NCI-H345 treated with DMSO at 0.1 percent for 48 hours (cell line): ENCODE measurements around the gene DCUN1D2.
"Not testable (repeated sequence)": the region's sequence is repeated elsewhere in the genome, so short reads cannot be mapped to it uniquely, and the experiment has no call there.

Source experiments
- DNase-seq: peaks from one replicate; lab custom pipeline; 2025; ENCODE audit not compliant: unreplicated experiment; lab: John Stamatoyannopoulos, UW

DCUN1D2 gene

GRCh38 chr13:113468029-113468428 lies 22.5 kb downstream of the DCUN1D2 start:
- DNase-seq: no peak

- no peak for DNase-seq
Observed at GRCh38 chr13:113466383-113466782, 24.1 kb downstream of the DCUN1D2 start.

DNA sequence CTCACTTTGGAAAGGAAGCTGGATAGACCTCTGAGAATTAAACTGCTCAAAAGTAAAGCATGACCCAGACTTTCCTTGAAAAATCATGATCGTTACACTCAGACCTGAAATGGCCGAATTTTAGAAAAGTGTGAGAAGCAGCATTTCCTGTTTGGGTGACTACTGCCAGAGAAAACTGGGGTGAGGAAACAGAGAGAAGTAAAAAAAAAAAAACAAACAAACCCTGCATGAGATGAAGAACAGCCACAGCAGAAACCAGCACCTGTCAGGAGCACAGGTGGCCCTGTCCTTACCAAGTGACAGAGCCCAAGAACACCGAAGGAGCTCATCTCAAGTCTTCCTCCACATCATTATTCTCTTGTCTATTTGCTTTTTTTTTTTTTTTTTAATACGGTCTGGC lies 25.2 kb downstream of the DCUN1D2 start:
- DNase-seq: no peak

- DNase-seq: no peak
Observed at GRCh38 chr13:113464476-113464875, 26.0 kb downstream of the DCUN1D2 start.

DNA sequence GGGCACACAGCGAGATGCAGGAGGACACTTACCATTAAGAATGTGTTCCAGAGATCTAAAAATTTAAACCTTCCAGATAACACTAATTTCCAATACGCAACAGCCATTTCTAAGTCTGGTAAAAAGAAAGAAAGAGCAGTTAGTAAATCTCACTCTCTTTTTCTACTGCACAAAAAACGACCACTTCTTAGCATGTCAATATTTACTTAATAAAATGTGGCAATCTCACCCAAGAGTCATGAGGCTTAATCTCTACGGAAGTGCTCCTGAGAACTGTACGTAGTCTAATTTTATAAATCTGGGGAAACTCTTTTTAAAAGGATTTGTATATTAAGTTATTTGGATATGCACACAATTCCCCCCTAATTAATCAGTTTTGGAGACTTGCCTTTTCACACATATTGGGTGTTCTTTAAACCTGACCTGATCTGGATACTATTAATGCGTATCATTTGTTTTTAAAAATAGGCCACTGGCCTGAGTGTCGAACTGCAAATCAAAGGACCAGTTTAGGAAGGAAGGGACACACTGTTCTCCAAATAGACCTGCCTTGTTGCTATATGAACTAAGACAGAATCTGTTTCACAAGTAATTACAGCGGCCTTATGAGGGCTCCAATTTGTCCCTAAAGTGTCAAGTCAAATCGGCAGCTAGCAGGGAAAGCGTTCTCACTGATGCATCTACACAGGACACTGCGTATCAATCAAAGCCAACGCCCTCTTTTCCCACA lies 29.3 kb downstream of the DCUN1D2 start:
- no peak for DNase-seq

GRCh38 chr13:113460599-113460998 lies 29.9 kb downstream of the DCUN1D2 start:
- DNase-seq: no peak

GRCh38 chr13:113460064-113460555 lies 30.4 kb downstream of the DCUN1D2 start:
- no peak for DNase-seq

DNA sequence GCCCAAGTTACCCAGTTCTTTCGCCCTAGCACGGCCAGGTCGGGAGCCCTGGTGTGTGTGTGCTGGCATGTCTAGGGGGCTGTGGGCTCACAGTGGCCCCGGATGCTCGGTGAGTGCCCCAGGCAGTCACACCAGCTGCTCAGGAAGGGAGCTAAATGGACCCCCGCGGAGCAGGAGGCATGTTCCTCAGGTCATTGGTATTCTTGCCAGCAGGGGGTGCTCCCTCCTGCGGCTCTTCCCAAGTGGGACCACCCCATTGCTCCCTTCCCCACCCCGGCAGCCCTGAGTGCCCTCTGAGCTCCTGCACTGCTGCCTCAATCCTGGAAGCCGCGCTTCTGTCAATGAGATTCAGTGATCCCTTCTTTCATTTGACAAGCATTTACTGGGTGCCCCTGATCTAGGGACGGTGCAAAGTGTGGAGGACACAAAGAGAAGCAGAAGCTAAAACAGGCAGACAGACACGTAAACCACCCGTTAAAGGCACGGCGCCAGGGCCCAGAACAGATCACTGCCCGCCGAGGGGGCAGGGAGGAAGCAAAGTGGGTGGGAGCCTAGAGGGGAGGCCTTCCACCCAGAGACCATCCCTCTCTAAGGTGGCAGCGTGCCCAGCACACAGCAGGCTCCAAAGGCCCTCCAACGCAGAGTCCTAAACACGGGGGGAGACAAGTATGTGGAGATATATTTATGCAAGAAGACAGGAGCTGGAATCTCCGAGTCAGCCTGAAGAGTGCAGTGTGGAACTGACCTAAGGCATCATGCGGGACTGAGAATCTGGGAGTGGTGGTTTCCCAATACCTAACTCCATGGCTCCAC lies 32.1 kb downstream of the DCUN1D2 start:
- peak; percentile 34 for DNase-seq

GRCh38 chr13:113457510-113457909 lies 33.0 kb downstream of the DCUN1D2 start:
- no peak for DNase-seq

DNA sequence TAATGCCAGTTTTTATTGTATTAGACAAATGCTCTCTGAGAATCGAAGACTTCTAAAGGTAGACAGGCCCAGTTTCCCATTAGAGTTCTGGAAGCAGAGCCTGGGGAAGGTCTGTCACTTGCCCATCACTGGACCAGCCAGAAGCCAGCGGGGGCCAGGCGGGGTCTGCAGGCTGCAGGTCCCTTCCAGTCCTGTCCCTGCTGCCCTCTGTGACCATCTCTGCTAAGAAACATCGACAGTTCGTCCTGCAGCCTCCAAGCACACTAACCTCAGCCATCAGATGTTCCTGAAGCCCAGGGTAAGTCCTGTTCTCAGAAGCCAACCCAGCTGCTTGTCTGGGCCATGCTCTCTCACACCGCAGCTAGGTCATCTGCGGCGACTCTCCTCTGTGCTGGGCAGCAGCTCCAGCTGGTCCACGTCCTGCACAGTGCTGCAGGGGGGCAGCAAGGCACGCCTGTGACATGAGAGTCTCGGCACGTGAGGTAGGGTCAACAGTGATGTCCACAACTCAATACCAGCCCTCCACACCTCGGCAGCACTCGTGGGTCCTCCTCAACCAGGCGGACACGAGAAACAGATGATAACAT lies 34.3 kb downstream of the DCUN1D2 start:
- no peak for DNase-seq

DNA sequence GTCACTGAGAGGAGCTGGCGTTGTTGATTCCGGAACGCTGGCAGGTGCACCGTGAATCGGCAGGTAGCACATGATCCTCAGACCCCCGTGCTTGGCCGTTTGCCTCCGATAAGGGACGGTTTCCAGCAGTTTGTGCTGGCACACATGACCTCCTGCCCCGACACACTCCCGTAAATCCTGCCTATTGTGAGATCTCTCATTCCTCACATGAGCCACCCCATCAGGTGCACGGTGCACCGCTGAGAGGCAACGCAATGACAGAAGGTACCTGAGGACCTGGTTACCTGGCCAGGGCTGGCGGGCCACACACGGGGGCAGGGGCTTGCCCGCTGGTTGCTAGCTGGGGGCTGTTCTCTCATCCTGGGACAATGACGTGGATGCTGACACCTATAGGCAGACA lies 35.1 kb downstream of the DCUN1D2 start:
- no peak for DNase-seq

DNA sequence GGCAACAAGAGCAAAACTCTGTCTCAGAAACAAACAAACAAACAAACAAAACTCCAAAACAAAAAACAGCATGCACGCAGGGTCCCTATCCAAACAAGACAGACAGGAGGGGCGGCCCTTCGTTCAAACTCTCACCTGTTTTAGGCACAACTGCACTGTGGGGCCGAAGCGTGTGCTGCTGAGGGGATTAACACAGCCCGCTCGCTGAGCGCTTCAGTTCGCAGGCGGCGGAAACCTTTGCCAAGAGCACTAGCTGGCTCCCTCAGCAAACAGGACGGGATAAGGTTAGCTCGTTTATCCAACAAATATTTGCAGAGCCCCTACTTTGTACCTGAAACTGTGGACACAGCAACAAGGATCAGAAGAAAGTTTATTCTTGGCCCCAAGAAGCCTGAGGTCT lies 35.6 kb downstream of the DCUN1D2 start:
- DNase-seq: no peak

DNA sequence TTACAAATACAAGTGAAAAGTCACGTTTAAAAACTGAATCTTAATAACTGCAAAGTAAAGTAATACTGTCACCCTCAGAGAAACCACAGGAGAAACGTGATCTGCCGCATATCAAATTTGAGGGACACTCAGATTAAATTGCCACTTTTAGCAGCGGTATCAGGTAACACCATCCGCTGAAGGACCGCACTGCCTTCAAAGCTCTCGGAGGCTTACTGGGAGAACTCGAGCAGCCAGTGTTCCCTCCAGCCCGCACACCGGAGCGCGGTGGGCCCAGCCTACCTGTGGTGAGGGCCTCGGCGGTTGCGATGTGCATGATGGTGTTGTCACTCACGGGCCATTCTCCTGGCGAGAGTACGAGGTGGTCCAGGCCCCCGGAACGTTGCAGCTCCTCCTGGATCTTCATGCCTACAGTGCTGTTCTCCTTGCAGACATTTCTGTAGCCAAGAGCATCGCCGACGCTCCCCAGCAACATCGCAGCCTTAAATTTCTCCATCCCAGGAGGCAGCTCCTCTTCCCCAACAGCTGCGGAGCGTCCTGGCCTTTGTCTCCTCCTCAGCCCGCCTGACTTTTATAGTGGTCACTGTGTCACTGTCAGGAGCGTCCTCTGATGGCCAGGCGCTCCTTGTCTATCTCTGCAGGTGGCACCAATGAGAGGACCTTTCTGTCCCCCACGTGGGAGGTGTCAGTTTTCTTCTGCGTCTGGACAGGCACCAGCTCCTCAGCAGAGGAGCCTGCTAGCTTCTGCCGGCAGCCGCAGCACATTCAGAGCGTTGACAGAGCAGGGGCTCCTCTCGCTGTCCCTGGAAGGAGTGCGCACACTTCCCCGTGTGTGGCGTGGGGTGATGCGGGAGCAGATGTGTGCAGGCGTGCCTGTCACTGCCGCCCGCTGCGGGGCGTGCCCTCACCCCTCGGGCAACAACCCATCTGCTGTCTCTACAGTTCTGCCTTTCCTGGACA lies 37.3 kb downstream of the DCUN1D2 start, which contains the start of gene ADPRHL1:
ADPRHL1 (minus strand) TSS at position 547 of the 960 bp plus-strand sequence; CDS start at position 496, 51 bp downstream.
- DNase-seq: no peak

- DNase-seq: no peak
Observed at GRCh38 chr13:113452466-113452865, 38.0 kb downstream of the DCUN1D2 start.

GRCh38 chr13:113451951-113452421 lies 38.5 kb downstream of the DCUN1D2 start:
- no peak for DNase-seq

GRCh38 chr13:113450861-113451620 lies 39.5 kb downstream of the DCUN1D2 start:
- not testable (repeated sequence) for DNase-seq

DNA sequence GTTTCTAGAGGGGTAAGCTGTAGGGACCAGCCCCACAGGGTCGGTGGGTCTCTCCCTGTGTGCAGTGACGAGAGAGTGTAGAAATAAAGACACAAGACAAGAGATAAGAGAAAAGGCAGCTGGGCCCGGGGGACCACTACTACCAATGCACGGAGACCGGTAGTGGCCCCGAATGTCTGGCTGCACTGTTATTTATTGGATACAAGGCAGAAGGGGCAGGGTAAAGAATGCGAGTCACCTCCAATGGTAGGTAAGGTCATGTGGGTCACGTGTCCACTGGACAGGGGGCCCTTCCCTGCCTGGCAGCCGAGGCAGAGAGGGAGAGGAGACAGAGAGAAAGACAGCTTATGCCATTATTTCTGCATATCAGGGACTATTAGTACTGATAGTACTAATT lies 40.2 kb downstream of the DCUN1D2 start:
- DNase-seq: not testable (repeated sequence)

- no peak for DNase-seq
Observed at GRCh38 chr13:113449693-113450347, 40.7 kb downstream of the DCUN1D2 start.
